ENCODE data around the gene PTPRB. TPM values are rescaled to one million over a fixed set of nuclear protein-coding genes. Genes with fewer than 3 reads are reported as not detected.

Gene PTPRB
- total RNA-seq: 29.7 TPM

GRCh38 chr12:70637303-70638085 lies at the start of gene PTPRB:
Gene PTPRB, minus strand, starts transcription at chr12:70637429. Its CDS starts 34 bp downstream, at chr12:70637395.

All from camera-type eye (tissue), 1 donor.